Endothelial cell of umbilical vein (primary cell): ENCODE measurements around the gene SPZ1. TPM values are rescaled to one million over a fixed set of nuclear protein-coding genes. Genes with fewer than 3 reads are reported as not detected.

Experiments used
- BruUV-seq: library from RNA; stranded (reverse); fragments of 400-500 nt; replicated peaks from 2 replicates; lab custom pipeline; 2021; lab: Mats Ljungman, UMichigan
- CTCF ChIA-PET: fragments of 300-600, 350-600 bp; sonication (Branson Sonifier 250); formaldehyde crosslinking; loops from one replicate; lab custom pipeline; 2021; ENCODE audit warnings: antibody characterized with exemption, inconsistent platforms; lab: Charles Lee
- POLR2A ChIA-PET: fragments of 300-600, 350-600 bp; sonication (Branson Sonifier 250); formaldehyde crosslinking; loops from one replicate; lab custom pipeline; 2021; ENCODE audit warnings: antibody characterized with exemption, inconsistent platforms; lab: Charles Lee
- DNase-seq: peaks from one replicate; pipeline ENCODE4 v3.0.0-alpha.2; 2011; ENCODE audit warnings: low read depth, low spot score
- FAIRE-seq: peaks from 2 replicates; lab custom pipeline; 2011; peaks lifted over from hg19 to GRCh38; lab: Jason Lieb, UNC
- H2AFZ ChIP-seq: 2 replicates; pipeline ENCODE4 v1.6.0; 2012; ENCODE audit warnings: low read depth, low read length, control low read depth, inconsistent platforms
- H3K27ac ChIP-seq: 2 replicates; pipeline ENCODE4 v1.5.1; 2011; ENCODE audit warnings: low read depth, mild to moderate bottlenecking, control low read depth, low read length, moderate library complexity; ENCODE audit not compliant: insufficient read depth
- H3K27me3 ChIP-seq, 2 experiments: 2 replicates each; pipeline versions ENCODE4 v1.6.0 to v1.6.1; 2011; ENCODE audit warnings: low read length in 2 of 2, mixed read lengths in 1 of 2; ENCODE audit not compliant: control insufficient read depth in 2 of 2, insufficient read depth in 2 of 2
- H3K36me3 ChIP-seq, 2 experiments: 2 replicates in 1 of 2; 3 replicates in 1 of 2; pipeline ENCODE4 v1.5.1; 2011; ENCODE audit warnings: low read length in 2 of 2, mild to moderate bottlenecking in 1 of 2, moderate library complexity in 1 of 2; ENCODE audit not compliant: control insufficient read depth in 2 of 2, insufficient read depth in 2 of 2; ENCODE audit errors: extremely low read depth in 1 of 2
- H3K4me1 ChIP-seq: 3 replicates; pipeline ENCODE4 v1.5.1; 2011; ENCODE audit warnings: mild to moderate bottlenecking, low read length; ENCODE audit not compliant: control insufficient read depth, insufficient read depth; ENCODE audit errors: extremely low read depth
- H3K4me2 ChIP-seq: 2 replicates; pipeline ENCODE4 v1.6.1; 2011; ENCODE audit warnings: low read length, control low read depth, mixed read lengths; ENCODE audit not compliant: insufficient read depth
- H3K4me3 ChIP-seq, 3 experiments: fragments of 200-600 bp in 1 of 3; sonication (generic), shearing (Covaris generic) in 1 of 3; replicated peaks in 1 of 3; 2 replicates each; pipeline ENCODE4 v1.5.1; 2011 to 2016; ENCODE audit warnings: control low read depth in 3 of 3, low read length in 3 of 3, mild to moderate bottlenecking in 2 of 3, inconsistent platforms in 1 of 3, low read depth in 1 of 3, moderate library complexity in 1 of 3; ENCODE audit not compliant: insufficient read depth in 1 of 3
- H3K79me2 ChIP-seq: 2 replicates; pipeline ENCODE4 v1.6.0; 2012; ENCODE audit warnings: low read length, inconsistent platforms; ENCODE audit not compliant: control insufficient read depth, insufficient read depth
- H3K9ac ChIP-seq: replicated peaks from 2 replicates; pipeline ENCODE3; 2011; ENCODE audit warnings: low read length, control low read depth; ENCODE audit not compliant: insufficient read depth; ENCODE audit errors: extremely low read depth
- H3K9me1 ChIP-seq: replicated peaks from 3 replicates; pipeline ENCODE4 v1.6.0; 2011; ENCODE audit warnings: mild to moderate bottlenecking, low read length; ENCODE audit not compliant: control insufficient read depth, insufficient read depth; ENCODE audit errors: extremely low read depth
- H3K9me3 ChIP-seq: replicated peaks from 2 replicates; pipeline ENCODE4 v1.5.1; 2012; ENCODE audit warnings: low read length, inconsistent platforms; ENCODE audit not compliant: control insufficient read depth, insufficient read depth
- H4K20me1 ChIP-seq: replicated peaks from 2 replicates; pipeline ENCODE3; 2011; ENCODE audit warnings: mild to moderate bottlenecking, low read length; ENCODE audit not compliant: control insufficient read depth, insufficient read depth; ENCODE audit errors: extremely low read depth
- EZH2 ChIP-seq: IDR thresholded peaks from 2 replicates; pipeline ENCODE4 v1.6.1; 2012; ENCODE audit warnings: borderline replicate concordance, low read depth, mild to moderate bottlenecking, moderate library complexity, low read length, inconsistent platforms; ENCODE audit not compliant: severe bottlenecking
- FOS ChIP-seq: IDR thresholded peaks from 2 replicates; pipeline ENCODE4 v1.6.1; 2011; ENCODE audit warnings: mild to moderate bottlenecking, low read length, moderate library complexity, borderline replicate concordance; ENCODE audit not compliant: insufficient read depth
- GATA2 ChIP-seq: IDR thresholded peaks from 2 replicates; pipeline ENCODE4 v1.7.0; 2011; ENCODE audit warnings: low read depth, mild to moderate bottlenecking, moderate library complexity, mixed read lengths, low read length; ENCODE audit not compliant: insufficient read length, insufficient read depth
- JUN ChIP-seq: IDR thresholded peaks from 2 replicates; pipeline ENCODE4 v1.6.1; 2011; ENCODE audit warnings: borderline replicate concordance, low read depth; ENCODE audit not compliant: insufficient read length, insufficient read depth
- MAX ChIP-seq: IDR thresholded peaks from 2 replicates; pipeline ENCODE4 v1.6.1; 2011; ENCODE audit not compliant: insufficient read depth, insufficient read length
- MYC ChIP-seq: IDR thresholded peaks from one replicate; pipeline ENCODE4 v1.6.1; 2011; ENCODE audit warnings: mild to moderate bottlenecking, low read depth, low read length
- POLR2AphosphoS5 ChIP-seq: IDR thresholded peaks from 2 replicates; pipeline ENCODE4 v1.6.1; 2012; ENCODE audit warnings: low read depth, mild to moderate bottlenecking, control low read depth, low read length, moderate library complexity; ENCODE audit not compliant: insufficient read depth
- dilution Hi-C: fragments of 300-500 bp; cut with MboI; formaldehyde crosslinking; loops from one replicate; pipeline ENCODE4 v1.15.0; 2019; ENCODE audit warnings: low sequenced_read_pairs; ENCODE audit not compliant: extremely low pct_ligation_motif_present
- intact Hi-C: fragments of 100-400 bp; cut with micrococcal nuclease; formaldehyde crosslinking; loops from one replicate; pipeline ENCODE4 v1.10.0; 2022
- polyA plus RNA-seq, 4 experiments: library from polyadenylated mRNA; depleted of rRNA in 3 of 4; stranded (reverse) in 3 of 4; unstranded in 1 of 4; fragments of >200 nt; gene quantifications; 2 replicates each; pipeline versions ENCODE4 v1.2.1 to v1.2.3, GENCODE V29; 2011 to 2012; ENCODE audit warnings: missing spikeins in 1 of 4
- total RNA-seq: library from RNA; stranded (reverse); gene quantifications from 2 replicates; pipeline ENCODE4 v1.2.3, GENCODE V29; 2021

SPZ1 gene
- total and polyA plus RNA-seq, 2 donors (not counting 3 experiments of a cell fraction or from before 2014, with no cell fraction given): not detected

- CTCF ChIA-PET: interaction anchor here (8.1 kb wide), 1 partner anchor 211 kb away, joined by 460 read pairs; no protein-coding TSS in a partner anchor
- POLR2A ChIA-PET: interaction anchor here (0.6 kb wide), 1 partner anchor 208 kb away, joined by 3 read pairs; no protein-coding TSS in a partner anchor
- BruUV-seq: no TSS peak
Observed at GRCh38 chr5:80302636-80303035, 17.2 kb upstream of the SPZ1 start.

GRCh38 chr5:80308526-80308925, 11.3 kb upstream of the SPZ1 start:
- dilution Hi-C loops (no loop called here), intact Hi-C loops (no loop called here)
- no TSS peak for BruUV-seq
- H2AFZ ChIP-seq: no peak overlapping the region
- no peaks in the 10 kb centered on the region for H3K9me1 ChIP-seq
- no peaks in the 10 kb centered on the region for H3K4me1 ChIP-seq
- POLR2A ChIA-PET: no interaction called here
- TF ChIP-seq JUN: no peak
- no peak for TF ChIP-seq GATA2
- TF ChIP-seq POLR2AphosphoS5: no peak
- TF ChIP-seq FOS: no peak
- no peak for TF ChIP-seq MAX
- TF ChIP-seq MYC: no peak
- H3K4me2 ChIP-seq: no peak overlapping the region
- H3K27ac ChIP-seq: no peak overlapping the region
- no peaks in the 10 kb centered on the region for H3K36me3 ChIP-seq
- no peaks in the 10 kb centered on the region for H3K27me3 ChIP-seq
- no peaks in the 10 kb centered on the region for H4K20me1 ChIP-seq
- no peaks in the 10 kb centered on the region for H3K9me3 ChIP-seq
- no peak overlapping the region for H3K9ac ChIP-seq
- H3K4me3 ChIP-seq: no peak overlapping the region
- DNase-seq (no peak), FAIRE-seq (no peak)
- CTCF ChIA-PET: interaction anchor here (1.4 to 8.1 kb wide), 12 partner anchors 8 to 1283 kb away, joined by 3 to 460 read pairs (median 6); partner anchors contain the start of gene SERINC5
- H3K79me2 ChIP-seq: no peaks in the 10 kb centered on the region

More at GRCh38 chr5:80302636-80303035, 17.2 kb upstream of the SPZ1 start:
- no peaks in the 10 kb centered on the region for H3K79me2 ChIP-seq
- H3K4me1 ChIP-seq: no peaks in the 10 kb centered on the region
- no peaks in the 10 kb centered on the region for H3K9me3 ChIP-seq
- DNase-seq: no peak
- no peak overlapping the region for H3K4me3 ChIP-seq
- no peak for FAIRE-seq
- H3K4me2 ChIP-seq: no peak overlapping the region
- no peak overlapping the region for H3K27ac ChIP-seq
- dilution Hi-C loops (no loop called here), intact Hi-C loops (no loop called here)
- H3K27me3 ChIP-seq: no peaks in the 10 kb centered on the region
- no peaks in the 10 kb centered on the region for H4K20me1 ChIP-seq
- H3K36me3 ChIP-seq: no peaks in the 10 kb centered on the region
- H3K9ac ChIP-seq: no peak overlapping the region
- H3K9me1 ChIP-seq: no peaks in the 10 kb centered on the region
- TF ChIP-seq JUN (no peak), FOS (no peak), EZH2 (no peak)
- H2AFZ ChIP-seq: no peak overlapping the region
